Measurements from ENCODE around the gene MYCBP2. TPM values are rescaled to one million over a fixed set of nuclear protein-coding genes. Genes with fewer than 3 reads are reported as not detected.

MYCBP2 gene
- total RNA-seq, 4 donors from 2014 or later: 42.4 to 262 (median 71.0) TPM

GRCh38 chr13:77177646-77178045, 149.2 kb downstream of the MYCBP2 start:
- Histone ChIP-seq H3K4me1 (no peaks in the 10 kb centered on the region), H3K4me3 (no peak overlapping the region), H3K9me3 (no peaks in the 10 kb centered on the region), H3K36me3 (peaks cover 0 to 69% (median 0%) of the 10 kb centered on the region in 3 donors), H3K27me3 (no peaks in the 10 kb centered on the region), H3K27ac (no peak overlapping the region)
- TF ChIP-seq CTCF (IDR thresholded peaks at IDR 0.05) (no peak), POLR2A (IDR thresholded peaks at IDR 0.05) (no peak)
- DNase-seq: no peak

GRCh38 chr13:77176350-77176749, 150.5 kb downstream of the MYCBP2 start:
- no peak overlapping the region for H3K4me3 ChIP-seq

GRCh38 chr13:77172650-77173049, 154.2 kb downstream of the MYCBP2 start:
- H3K27me3 ChIP-seq: no peaks in the 10 kb centered on the region
- H3K4me1 ChIP-seq: no peaks in the 10 kb centered on the region
- no peak overlapping the region for H3K27ac ChIP-seq
- H3K36me3 ChIP-seq: peaks cover 0 to 65% (median 0%) of the 10 kb centered on the region in 3 donors
- no peak for DNase-seq
- no peaks in the 10 kb centered on the region for H3K9me3 ChIP-seq
- TF ChIP-seq POLR2A (IDR thresholded peaks at IDR 0.05) (no peak), CTCF (IDR thresholded peaks at IDR 0.05) (no peak)
- no peak overlapping the region for H3K4me3 ChIP-seq

More at GRCh38 chr13:77176350-77176749, 150.5 kb downstream of the MYCBP2 start:
- Histone ChIP-seq H3K4me1 (no peaks in the 10 kb centered on the region), H3K9me3 (no peaks in the 10 kb centered on the region), H3K27ac (no peak overlapping the region), H3K27me3 (no peaks in the 10 kb centered on the region), H3K36me3 (peaks cover 0 to 76% (median 0%) of the 10 kb centered on the region in 3 donors)
- no peak for DNase-seq
- no peak for TF ChIP-seq POLR2A (IDR thresholded peaks at IDR 0.05)
- no peak for TF ChIP-seq CTCF (IDR thresholded peaks at IDR 0.05)

GRCh38 chr13:77171451-77171850, 155.4 kb downstream of the MYCBP2 start:
- Histone ChIP-seq H3K27me3 (no peaks in the 10 kb centered on the region), H3K36me3 (peaks cover 0 to 62% (median 0%) of the 10 kb centered on the region in 3 donors), H3K9me3 (no peaks in the 10 kb centered on the region), H3K4me1 (no peaks in the 10 kb centered on the region), H3K27ac (no peak overlapping the region), H3K4me3 (no peak overlapping the region)
- no peak for DNase-seq
- no peak for TF ChIP-seq CTCF (IDR thresholded peaks at IDR 0.05)
- TF ChIP-seq POLR2A (IDR thresholded peaks at IDR 0.05): no peak

- TF ChIP-seq POLR2A (IDR thresholded peaks at IDR 0.05) (no peak), CTCF (IDR thresholded peaks at IDR 0.05) (no peak)
- peaks cover 0 to 66% (median 0%) of the 10 kb centered on the region in 3 donors for H3K36me3 ChIP-seq
- H3K4me3 ChIP-seq: no peak overlapping the region
- no peaks in the 10 kb centered on the region for H3K9me3 ChIP-seq
- no peaks in the 10 kb centered on the region for H3K4me1 ChIP-seq
- no peak for DNase-seq
- H3K27me3 ChIP-seq: no peaks in the 10 kb centered on the region
- H3K27ac ChIP-seq: no peak overlapping the region
These were observed 158.7 kb downstream of the MYCBP2 start for GRCh38 chr13:77168237-77168636.

GRCh38 chr13:77150651-77151050, 176.2 kb downstream of the MYCBP2 start:
- Histone ChIP-seq H3K36me3 (peaks cover 0 to 43% (median 0%) of the 10 kb centered on the region in 3 donors), H3K4me3 (no peak overlapping the region), H3K27me3 (no peaks in the 10 kb centered on the region), H3K9me3 (no peaks in the 10 kb centered on the region), H3K27ac (no peak overlapping the region), H3K4me1 (no peaks in the 10 kb centered on the region)
- no peak for TF ChIP-seq POLR2A (IDR thresholded peaks at IDR 0.05)
- TF ChIP-seq CTCF (IDR thresholded peaks at IDR 0.05): no peak
- DNase-seq: no peak
